SKM-1 (cell line): ENCODE data around the gene NPTXR.

Source experiments
- DNase-seq: peaks from one replicate; lab custom pipeline; 2025; ENCODE audit not compliant: unreplicated experiment; lab: John Stamatoyannopoulos, UW

NPTXR gene

DNA sequence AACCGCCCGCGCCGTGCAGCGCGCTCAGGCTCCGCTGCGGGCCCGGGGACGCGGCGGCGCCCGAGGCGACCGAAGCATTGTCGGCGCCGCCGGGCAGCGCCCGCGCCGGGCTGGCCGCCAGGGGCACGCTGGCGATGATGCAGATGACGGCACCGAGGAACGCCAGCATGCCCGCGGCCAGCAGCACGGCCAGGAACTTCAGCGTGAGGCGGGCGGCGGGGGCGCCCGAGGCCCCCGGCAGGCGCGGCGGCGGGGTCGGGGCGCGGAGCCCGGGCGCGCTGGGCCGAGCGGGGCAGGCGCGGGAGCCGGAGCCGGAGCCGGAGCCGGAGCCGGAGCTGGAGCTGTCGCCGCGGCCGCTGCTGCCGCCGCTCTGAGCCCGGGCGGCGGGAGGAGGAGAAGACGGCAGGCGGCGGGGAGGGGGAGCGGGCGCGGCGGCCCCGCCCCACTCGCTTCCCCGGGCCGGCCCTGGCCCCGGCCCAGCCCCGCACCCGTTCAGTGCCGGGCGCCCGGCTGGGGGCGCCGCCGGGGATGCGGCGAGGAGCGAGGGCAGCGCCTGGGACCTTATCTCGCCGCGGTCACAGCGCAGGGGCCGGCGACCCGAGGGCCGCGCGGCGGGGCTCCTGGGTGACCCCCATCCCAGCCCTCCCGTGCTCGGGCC, at the start of gene NPTXR:
Gene NPTXR, minus strand, starts transcription at position 372 of the 658 bp plus-strand sequence.
- DNase-seq, result peak; percentile 31

DNA sequence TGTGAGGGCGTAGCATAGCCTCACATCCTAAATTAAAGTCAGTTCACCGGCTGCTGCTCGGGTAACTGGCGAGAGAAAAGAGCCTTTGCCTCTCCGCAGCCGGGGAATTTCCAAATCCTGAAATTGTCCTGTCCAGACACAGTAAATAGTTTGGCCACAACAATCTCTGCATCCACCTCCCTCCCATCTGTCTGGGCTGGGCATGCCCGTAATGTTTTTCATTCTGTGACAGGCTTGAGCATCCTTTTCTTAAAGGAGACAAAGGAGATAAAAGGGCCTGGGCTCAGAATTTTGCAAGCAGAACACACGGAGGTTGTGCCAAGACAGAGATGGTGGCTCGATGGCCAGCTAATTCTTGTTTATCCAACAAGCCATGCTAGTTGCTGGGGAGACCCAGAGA, 47.4 kb upstream of the NPTXR start:
- DNase-seq, result no peak

DNA sequence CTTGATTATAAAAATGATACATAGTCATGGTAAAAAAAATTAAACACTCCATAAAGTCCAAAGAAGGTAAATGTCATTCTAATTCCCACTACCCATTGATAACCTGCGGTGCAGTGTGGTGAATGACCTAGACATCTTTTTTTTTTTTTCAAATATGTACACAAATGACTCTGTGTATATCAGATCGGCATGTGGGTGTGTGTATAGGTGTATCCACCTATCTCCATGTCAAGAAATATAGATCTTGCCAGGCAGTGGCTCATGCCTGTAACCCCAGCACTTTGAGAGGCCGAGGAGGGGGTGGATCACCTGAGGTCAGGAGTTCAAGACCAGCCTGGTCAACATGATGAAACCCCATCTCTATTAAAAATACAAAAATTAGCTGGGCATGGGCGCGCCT, 46.5 kb upstream of the NPTXR start:
- DNase-seq, result no peak

GRCh38 chr22:38886333-38886732, 42.5 kb upstream of the NPTXR start:
- DNase-seq, result no peak

- DNase-seq, result no peak
Measured at GRCh38 chr22:38882972-38883622, 39.3 kb upstream of the NPTXR start.

GRCh38 chr22:38881997-38882879, 38.4 kb upstream of the NPTXR start:
- no peak for DNase-seq

DNA sequence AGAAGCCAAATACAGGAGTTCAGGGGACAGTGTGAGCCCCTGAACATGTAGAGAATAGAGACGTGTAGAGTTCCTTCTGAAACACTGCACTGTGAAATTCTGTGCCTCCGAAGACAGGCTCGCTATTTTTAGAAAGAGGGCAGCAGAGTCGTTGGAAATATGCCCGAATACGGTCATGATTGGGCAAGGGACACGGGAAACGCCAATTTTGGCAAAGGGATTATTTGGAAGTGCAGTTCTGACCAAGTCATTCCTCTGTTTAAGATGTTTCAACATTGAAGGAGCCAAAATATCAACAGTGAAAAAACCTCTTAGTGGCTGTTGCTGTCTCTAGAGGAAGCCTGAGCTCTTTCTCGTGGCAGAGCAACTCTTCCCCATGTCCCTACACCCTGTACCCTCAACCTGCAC, 37.6 kb upstream of the NPTXR start:
- peak; percentile 14 for DNase-seq

DNA sequence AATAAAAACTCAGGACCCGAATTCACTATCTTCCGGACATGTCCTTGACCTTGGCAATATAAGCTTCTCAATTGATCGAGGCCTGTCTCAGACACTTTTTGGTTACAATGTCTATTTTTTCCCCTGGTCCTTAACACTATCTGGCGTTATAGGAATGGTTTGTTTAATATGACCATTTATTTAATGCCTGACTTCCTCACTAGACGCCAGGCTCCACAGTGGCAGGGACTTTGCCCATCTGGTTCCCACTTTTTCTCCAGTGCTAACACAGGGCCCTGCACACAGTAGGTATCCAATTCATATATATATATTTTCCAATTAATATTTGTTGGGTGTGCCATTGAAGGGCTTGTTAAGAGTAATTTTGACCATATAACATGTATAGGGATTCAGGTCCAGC, 36.1 kb upstream of the NPTXR start:
- no peak for DNase-seq

GRCh38 chr22:38879108-38879729, 35.4 kb upstream of the NPTXR start:
- DNase-seq, result no peak

DNA sequence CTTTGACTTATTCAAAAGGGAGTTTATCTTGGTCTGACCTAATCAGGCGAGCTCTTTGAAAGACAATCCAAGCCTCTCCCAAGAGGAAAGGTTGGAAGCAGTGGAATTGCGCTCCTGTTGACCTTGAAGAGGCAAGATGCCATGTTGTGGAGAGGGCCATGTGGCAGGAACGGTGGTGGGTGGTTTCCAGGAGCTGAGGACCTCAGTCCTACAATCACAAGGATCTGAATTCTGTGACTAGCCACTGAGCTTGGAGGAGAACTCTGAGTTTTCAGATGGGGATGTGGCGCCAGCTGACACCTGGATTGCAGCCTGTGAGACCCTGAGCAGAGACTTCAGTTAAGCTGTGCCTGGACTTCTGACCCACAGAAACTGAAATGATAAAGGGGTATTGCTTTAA, 34.2 kb upstream of the NPTXR start:
- DNase-seq, result no peak

DNA sequence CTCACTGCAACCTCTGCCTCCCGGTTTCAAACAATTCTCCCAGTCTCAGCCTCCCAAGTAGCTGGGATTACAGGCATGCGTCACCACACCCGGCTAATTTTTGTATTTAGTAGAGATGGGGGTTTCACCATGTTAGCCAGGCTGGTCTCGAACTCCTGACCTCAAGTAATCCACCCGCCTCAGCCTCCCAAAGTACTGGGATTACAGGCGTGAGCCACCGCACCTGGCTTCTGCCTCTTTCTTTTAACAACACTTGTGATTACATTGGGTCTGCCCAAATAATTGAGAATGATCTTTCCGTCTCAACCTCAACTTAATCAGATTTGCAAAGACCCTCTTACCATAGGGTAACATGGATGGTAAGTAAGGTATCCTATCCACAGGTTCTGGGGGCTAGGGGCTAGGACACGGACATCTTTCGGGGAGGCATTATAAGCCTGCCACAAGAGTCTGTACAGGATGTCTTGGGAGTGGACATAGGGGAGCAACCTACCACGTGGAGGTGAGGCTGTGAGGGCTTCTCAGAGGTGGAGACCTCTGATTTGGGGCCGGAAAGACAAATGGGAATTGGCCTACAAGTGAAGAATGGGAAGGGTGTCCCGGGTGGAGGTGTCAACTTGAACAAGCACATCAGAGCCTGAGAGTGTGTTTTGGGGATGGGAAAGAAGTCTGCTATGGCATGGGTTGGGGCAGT, 30.8 kb upstream of the NPTXR start:
- DNase-seq, result no peak

GRCh38 chr22:38873469-38874411, 29.9 kb upstream of the NPTXR start:
- no peak for DNase-seq

DNA sequence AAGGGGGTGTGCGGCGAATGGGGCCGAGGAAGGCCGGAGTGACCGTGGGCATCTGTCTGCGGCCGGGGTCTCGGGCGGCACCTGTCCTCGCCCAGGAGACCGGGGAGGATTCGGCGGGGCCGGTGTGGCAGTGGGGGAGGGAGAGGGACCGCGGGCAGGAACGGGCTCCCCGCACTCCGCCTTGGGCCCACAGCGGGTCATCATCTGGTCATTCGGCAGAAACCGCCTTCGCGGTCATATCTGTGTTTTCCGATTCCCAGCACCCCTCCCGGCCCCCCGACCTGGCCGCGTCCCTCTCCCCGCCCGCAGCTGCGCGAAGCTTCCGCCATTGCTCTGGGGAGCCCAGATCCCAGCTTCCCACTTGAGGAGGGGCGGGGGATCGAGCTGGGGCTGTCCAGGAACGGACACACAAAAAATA, 29.0 kb upstream of the NPTXR start:
- no peak for DNase-seq

GRCh38 chr22:38872172-38872830, 28.5 kb upstream of the NPTXR start, which contains the start of gene CBX6:
TSS of gene CBX6 (minus strand) at chr22:38872216. CDS start at chr22:38872190, 26 bp downstream.
- peak; percentile 82 for DNase-seq

- no peak for DNase-seq
Measured at GRCh38 chr22:38871360-38872171, 27.7 kb upstream of the NPTXR start.

DNA sequence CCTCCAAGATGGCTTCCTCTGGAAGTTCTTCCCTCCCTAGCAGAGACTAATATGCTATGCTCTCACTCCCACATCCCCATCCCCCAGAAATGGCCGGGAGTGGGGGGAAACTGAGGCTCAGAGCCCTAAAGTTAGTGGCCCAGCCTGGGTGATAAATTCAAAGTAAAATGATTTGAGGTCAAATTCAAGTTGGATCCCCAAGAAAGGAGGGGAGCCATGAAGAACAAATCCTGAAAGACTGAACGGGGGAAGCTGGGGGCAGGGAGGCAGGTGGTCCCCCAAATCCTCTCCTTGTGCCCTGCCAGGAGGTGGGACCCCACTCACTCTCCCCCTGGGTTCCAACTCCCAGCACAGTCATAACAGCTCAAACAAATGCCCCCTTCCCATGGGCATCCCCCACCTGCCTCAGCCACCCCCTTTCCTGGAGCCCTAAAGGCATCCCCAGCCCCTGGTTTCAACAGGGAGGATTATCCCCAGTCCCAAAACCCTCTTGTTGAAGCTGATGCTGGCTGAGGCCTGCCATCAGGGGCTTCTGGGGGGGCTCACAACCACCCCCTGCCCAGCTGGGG, 27.0 kb upstream of the NPTXR start:
- no peak for DNase-seq

GRCh38 chr22:38870312-38870741, 26.5 kb upstream of the NPTXR start:
- peak; percentile 63 for DNase-seq

DNA sequence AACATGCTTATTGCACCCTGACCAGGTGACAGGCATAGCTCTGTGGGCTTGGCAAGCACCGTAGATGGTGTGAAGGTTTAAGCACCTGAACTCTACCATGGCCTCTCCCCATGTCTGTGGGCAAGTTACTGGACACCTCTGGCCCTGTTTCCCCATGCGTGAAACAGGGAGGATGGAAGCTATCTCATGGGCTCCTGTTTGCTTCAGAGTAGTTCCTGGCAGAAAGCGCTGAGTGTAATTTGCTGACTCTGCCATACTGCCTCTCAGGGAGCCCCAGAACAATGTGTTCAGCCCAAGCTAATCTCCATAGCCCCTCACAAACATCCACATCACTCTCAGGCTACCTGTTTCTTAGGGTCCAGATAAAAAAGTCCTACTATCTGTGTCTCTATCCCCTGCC, 25.8 kb upstream of the NPTXR start:
- no peak for DNase-seq
